ENCODE data around the gene SYT2.

- TF ChIP-seq EZH2 (IDR thresholded peaks at IDR 0.05; ENCODE audit: borderline replicate concordance, low read length), result no peak
- no peak for TF ChIP-seq CTCF (conservative IDR thresholded peaks at IDR 0.05 in 1 of 2, IDR thresholded peaks at IDR 0.05 in 1 of 2; ENCODE audit: extremely low read depth in 1 of 2, insufficient read depth in 1 of 2, low read depth in 1 of 2, low read length in 2 of 2)
These were observed 22.5 kb downstream of the SYT2 start for GRCh38 chr1:202687798-202688197.

Data from mammary epithelial cell (primary cell).